ENCODE results near the gene PIAS2. TPM values are rescaled to one million over a fixed set of nuclear protein-coding genes. Genes with fewer than 3 reads are reported as not detected.

Gene PIAS2
- total and polyA plus RNA-seq, 4 donors: 5.6 to 17.2 (median 9.2) TPM

DNA sequence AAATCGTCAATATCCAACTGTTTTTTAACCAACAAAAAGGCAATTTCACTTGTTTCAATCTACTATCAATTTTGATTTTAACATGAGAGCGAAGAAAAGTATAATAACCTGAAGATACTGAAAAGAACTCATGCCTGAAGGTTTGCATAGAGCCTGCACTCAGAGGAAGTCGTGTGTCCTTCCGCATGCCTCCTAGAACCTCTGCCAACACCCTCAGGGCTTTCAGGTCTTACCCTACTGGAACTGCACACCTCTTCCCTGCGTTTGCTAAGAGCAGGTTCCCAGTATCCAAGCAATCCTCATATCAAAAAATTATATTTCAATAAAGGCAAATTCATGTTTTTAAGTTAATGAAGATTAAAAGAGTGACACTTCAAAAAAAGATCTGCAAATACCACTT lies 74.7 kb downstream of the PIAS2 start (continued):
- TF ChIP-seq, protein P1, sequence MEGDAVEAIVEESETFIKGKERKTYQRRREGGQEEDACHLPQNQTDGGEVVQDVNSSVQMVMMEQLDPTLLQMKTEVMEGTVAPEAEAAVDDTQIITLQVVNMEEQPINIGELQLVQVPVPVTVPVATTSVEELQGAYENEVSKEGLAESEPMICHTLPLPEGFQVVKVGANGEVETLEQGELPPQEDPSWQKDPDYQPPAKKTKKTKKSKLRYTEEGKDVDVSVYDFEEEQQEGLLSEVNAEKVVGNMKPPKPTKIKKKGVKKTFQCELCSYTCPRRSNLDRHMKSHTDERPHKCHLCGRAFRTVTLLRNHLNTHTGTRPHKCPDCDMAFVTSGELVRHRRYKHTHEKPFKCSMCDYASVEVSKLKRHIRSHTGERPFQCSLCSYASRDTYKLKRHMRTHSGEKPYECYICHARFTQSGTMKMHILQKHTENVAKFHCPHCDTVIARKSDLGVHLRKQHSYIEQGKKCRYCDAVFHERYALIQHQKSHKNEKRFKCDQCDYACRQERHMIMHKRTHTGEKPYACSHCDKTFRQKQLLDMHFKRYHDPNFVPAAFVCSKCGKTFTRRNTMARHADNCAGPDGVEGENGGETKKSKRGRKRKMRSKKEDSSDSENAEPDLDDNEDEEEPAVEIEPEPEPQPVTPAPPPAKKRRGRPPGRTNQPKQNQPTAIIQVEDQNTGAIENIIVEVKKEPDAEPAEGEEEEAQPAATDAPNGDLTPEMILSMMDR (IDR thresholded peaks at IDR 0.05; ENCODE audit: low read depth, low read length, missing input control): no peak

GRCh38 chr18:46833899-46834298 lies 83.4 kb downstream of the PIAS2 start:
- DNase-seq (ENCODE audit: low spot score): no peak
- Histone ChIP-seq H3K4me1 (ENCODE audit: control insufficient read depth in 4 of 4, insufficient read depth in 4 of 4, low read length in 3 of 4) (peaks cover 2 to 8% (median 4%) of the 10 kb centered on the region in 4 donors), H3K9ac (ENCODE audit: low read depth in 1 of 2, low read length in 2 of 2) (no peak overlapping the region), H3K36me3 (ENCODE audit: control insufficient read depth in 4 of 4, insufficient read depth in 3 of 4, low read depth in 1 of 4, low read length in 3 of 4) (peaks cover 0 to 6% (median 3%) of the 10 kb centered on the region in 4 donors), H3K9me3 (ENCODE audit: control insufficient read depth in 4 of 4, low read length in 3 of 4) (no peaks in the 10 kb centered on the region), H3K4me3 (ENCODE audit: low read depth in 1 of 3, low read length in 3 of 3) (no peak overlapping the region), H3K27ac (ENCODE audit: low read depth in 1 of 2, low read length in 2 of 2) (no peak overlapping the region), H3K27me3 (ENCODE audit: control insufficient read depth in 4 of 4, insufficient read depth in 4 of 4, low read length in 3 of 4) (no peaks in the 10 kb centered on the region)
- WGBS: 99% methylated on average over 1 of the region's 1 CpG
- TF ChIP-seq NR2F2 (IDR thresholded peaks at IDR 0.05): no peak
- TF ChIP-seq, protein P2, sequence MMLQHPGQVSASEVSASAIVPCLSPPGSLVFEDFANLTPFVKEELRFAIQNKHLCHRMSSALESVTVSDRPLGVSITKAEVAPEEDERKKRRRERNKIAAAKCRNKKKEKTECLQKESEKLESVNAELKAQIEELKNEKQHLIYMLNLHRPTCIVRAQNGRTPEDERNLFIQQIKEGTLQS (IDR thresholded peaks at IDR 0.05): no peak
- TF ChIP-seq GABPA (IDR thresholded peaks at IDR 0.05 in 1 of 2, conservative IDR thresholded peaks at IDR 0.05 in 1 of 2): no peak
- TF ChIP-seq JUND (IDR thresholded peaks at IDR 0.05): no peak
- TF ChIP-seq SP1 (IDR thresholded peaks at IDR 0.05): no peak
- no peak for TF ChIP-seq EGR1 (IDR thresholded peaks at IDR 0.05; ENCODE audit: low read depth in 2 of 2)
- TF ChIP-seq HNF4G (IDR thresholded peaks at IDR 0.05): no peak
- TF ChIP-seq, protein P1 (IDR thresholded peaks at IDR 0.05; ENCODE audit: low read depth, low read length, missing input control): no peak
- no peak for TF ChIP-seq YY1 (IDR thresholded peaks at IDR 0.05)
- TF ChIP-seq, protein P3, sequence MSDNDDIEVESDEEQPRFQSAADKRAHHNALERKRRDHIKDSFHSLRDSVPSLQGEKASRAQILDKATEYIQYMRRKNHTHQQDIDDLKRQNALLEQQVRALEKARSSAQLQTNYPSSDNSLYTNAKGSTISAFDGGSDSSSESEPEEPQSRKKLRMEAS (IDR thresholded peaks at IDR 0.05): no peak
- no peak for TF ChIP-seq RXRA (IDR thresholded peaks at IDR 0.05)
- TF ChIP-seq FOXA2 (IDR thresholded peaks at IDR 0.05): no peak
- no peak for TF ChIP-seq TAF1 (conservative IDR thresholded peaks at IDR 0.05)
- TF ChIP-seq RAD21 (IDR thresholded peaks at IDR 0.05): no peak
- TF ChIP-seq, protein P4, sequence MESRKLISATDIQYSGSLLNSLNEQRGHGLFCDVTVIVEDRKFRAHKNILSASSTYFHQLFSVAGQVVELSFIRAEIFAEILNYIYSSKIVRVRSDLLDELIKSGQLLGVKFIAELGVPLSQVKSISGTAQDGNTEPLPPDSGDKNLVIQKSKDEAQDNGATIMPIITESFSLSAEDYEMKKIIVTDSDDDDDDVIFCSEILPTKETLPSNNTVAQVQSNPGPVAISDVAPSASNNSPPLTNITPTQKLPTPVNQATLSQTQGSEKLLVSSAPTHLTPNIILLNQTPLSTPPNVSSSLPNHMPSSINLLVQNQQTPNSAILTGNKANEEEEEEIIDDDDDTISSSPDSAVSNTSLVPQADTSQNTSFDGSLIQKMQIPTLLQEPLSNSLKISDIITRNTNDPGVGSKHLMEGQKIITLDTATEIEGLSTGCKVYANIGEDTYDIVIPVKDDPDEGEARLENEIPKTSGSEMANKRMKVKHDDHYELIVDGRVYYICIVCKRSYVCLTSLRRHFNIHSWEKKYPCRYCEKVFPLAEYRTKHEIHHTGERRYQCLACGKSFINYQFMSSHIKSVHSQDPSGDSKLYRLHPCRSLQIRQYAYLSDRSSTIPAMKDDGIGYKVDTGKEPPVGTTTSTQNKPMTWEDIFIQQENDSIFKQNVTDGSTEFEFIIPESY (IDR thresholded peaks at IDR 0.05): no peak
- no peak for TF ChIP-seq HNF4A (conservative IDR thresholded peaks at IDR 0.05)
- TF ChIP-seq, protein P5, sequence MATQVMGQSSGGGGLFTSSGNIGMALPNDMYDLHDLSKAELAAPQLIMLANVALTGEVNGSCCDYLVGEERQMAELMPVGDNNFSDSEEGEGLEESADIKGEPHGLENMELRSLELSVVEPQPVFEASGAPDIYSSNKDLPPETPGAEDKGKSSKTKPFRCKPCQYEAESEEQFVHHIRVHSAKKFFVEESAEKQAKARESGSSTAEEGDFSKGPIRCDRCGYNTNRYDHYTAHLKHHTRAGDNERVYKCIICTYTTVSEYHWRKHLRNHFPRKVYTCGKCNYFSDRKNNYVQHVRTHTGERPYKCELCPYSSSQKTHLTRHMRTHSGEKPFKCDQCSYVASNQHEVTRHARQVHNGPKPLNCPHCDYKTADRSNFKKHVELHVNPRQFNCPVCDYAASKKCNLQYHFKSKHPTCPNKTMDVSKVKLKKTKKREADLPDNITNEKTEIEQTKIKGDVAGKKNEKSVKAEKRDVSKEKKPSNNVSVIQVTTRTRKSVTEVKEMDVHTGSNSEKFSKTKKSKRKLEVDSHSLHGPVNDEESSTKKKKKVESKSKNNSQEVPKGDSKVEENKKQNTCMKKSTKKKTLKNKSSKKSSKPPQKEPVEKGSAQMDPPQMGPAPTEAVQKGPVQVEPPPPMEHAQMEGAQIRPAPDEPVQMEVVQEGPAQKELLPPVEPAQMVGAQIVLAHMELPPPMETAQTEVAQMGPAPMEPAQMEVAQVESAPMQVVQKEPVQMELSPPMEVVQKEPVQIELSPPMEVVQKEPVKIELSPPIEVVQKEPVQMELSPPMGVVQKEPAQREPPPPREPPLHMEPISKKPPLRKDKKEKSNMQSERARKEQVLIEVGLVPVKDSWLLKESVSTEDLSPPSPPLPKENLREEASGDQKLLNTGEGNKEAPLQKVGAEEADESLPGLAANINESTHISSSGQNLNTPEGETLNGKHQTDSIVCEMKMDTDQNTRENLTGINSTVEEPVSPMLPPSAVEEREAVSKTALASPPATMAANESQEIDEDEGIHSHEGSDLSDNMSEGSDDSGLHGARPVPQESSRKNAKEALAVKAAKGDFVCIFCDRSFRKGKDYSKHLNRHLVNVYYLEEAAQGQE (IDR thresholded peaks at IDR 0.05): no peak

All from liver (tissue), 9 donors.